Glutamatergic neuron (in vitro differentiated cells): ENCODE measurements around the gene ANOS1. TPM values are rescaled to one million over a fixed set of nuclear protein-coding genes. Genes with fewer than 3 reads are reported as not detected.
"Not testable (repeated sequence)": the region's sequence is repeated elsewhere in the genome, so short reads cannot be mapped to it uniquely, and the experiment has no call there.

Experiments
- DNase-seq: peaks from one replicate; pipeline ENCODE4 v3.0.0; 2022
- H3K27ac Mint-ChIP-seq: one replicate; pipeline ENCODE4 v1.8.0; 2020; ENCODE audit warnings: mild to moderate bottlenecking, mixed read lengths, inconsistent platforms; ENCODE audit not compliant: unreplicated experiment
- H3K27me3 Mint-ChIP-seq: one replicate; pipeline ENCODE4 v1.8.0; 2020; ENCODE audit warnings: mild to moderate bottlenecking, moderate library complexity, mixed read lengths, inconsistent platforms; ENCODE audit not compliant: unreplicated experiment
- H3K36me3 Mint-ChIP-seq: one replicate; pipeline ENCODE4 v1.8.0; 2020; ENCODE audit warnings: mild to moderate bottlenecking, mixed read lengths, inconsistent platforms; ENCODE audit not compliant: unreplicated experiment
- H3K4me1 Mint-ChIP-seq: one replicate; pipeline ENCODE4 v1.8.0; 2020; ENCODE audit warnings: mild to moderate bottlenecking, low read depth, mixed read lengths, inconsistent platforms; ENCODE audit not compliant: unreplicated experiment
- H3K4me3 Mint-ChIP-seq: one replicate; pipeline ENCODE4 v1.8.0; 2020; ENCODE audit warnings: mild to moderate bottlenecking, mixed read lengths, inconsistent platforms; ENCODE audit not compliant: unreplicated experiment
- H3K9me3 Mint-ChIP-seq: one replicate; pipeline ENCODE4 v1.8.0; 2020; ENCODE audit warnings: mild to moderate bottlenecking, moderate library complexity, mixed read lengths, inconsistent platforms; ENCODE audit not compliant: unreplicated experiment
- long read RNA-seq: library from polyadenylated mRNA; unstranded; transcript quantifications from one replicate; pipeline ENCODE4 v2.0.0, GENCODE V29; 2020; ENCODE audit not compliant: unreplicated experiment
- total RNA-seq: library from RNA; stranded (reverse); fragmentation: NEBNext Ultra II Directional; extraction: Animal tissue kit (Norgen Biotek cat#: 25700); gene quantifications from one replicate; pipeline ENCODE4 v1.2.1, GENCODE V29; 2021; ENCODE audit not compliant: unreplicated experiment
- TF ChIP-seq, protein P1 (sequence below): fragments of 200-600 bp; sonication (generic); IDR thresholded peaks from one replicate; pipeline ENCODE4 v1.5.0; 2021; ENCODE audit not compliant: partially characterized antibody, unreplicated experiment

ANOS1 gene, protein sequence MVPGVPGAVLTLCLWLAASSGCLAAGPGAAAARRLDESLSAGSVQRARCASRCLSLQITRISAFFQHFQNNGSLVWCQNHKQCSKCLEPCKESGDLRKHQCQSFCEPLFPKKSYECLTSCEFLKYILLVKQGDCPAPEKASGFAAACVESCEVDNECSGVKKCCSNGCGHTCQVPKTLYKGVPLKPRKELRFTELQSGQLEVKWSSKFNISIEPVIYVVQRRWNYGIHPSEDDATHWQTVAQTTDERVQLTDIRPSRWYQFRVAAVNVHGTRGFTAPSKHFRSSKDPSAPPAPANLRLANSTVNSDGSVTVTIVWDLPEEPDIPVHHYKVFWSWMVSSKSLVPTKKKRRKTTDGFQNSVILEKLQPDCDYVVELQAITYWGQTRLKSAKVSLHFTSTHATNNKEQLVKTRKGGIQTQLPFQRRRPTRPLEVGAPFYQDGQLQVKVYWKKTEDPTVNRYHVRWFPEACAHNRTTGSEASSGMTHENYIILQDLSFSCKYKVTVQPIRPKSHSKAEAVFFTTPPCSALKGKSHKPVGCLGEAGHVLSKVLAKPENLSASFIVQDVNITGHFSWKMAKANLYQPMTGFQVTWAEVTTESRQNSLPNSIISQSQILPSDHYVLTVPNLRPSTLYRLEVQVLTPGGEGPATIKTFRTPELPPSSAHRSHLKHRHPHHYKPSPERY
- total RNA-seq, result 1.0 TPM
- long read RNA-seq, result 0 reads

DNA sequence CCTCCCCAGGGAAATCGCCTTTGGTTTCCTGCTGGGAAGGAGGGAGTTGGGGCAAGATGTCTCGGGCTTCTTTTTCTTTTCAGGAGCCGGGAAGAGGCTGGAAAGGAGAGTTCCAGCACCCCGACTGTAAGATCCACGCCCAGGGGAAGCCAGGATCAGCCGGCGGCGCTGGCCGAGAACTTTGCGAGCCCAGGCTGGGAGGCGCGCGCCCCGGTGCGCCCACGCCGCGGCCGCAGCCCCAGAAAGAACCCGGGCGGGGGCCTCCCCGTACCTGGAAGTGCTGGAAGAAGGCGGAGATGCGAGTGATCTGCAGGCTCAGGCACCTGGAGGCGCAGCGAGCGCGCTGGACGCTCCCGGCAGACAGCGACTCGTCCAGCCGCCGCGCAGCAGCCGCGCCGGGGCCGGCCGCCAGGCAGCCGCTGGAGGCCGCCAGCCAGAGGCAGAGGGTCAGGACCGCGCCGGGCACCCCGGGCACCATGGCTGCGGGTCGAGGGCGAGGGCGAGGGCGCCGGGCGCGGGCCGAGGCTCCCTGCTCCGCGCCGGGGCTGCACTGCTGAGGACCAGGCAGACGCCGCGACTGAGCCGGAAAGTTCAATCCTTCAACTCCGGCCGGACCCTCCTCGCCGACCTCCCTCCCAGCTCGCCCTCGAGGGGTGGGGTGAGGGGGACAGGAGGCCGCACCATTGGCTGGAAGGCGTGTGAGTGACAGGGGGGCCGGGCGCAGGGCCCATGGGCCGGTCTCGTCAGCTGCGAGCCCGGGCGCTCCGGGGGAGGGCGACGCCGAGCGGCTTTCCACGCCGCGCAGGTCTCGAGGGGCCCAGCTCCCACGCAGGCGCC is at the start of gene ANOS1:
Gene ANOS1 (minus strand): TSS at position 579 of the 837 bp plus-strand sequence. CDS start 101 bp downstream, at position 478.
- Mint-ChIP-seq H3K27ac (no peak within 1 kb of the TSS), H3K9me3 (peaks cover 1% of the 10 kb centered on the region), H3K36me3 (no peaks in the 10 kb centered on the region), H3K27me3 (peaks cover 6% of the 10 kb centered on the region), H3K4me1 (no peaks in the 10 kb centered on the region), H3K4me3 (peak within 1 kb of the TSS; percentile 75)
- TF ChIP-seq, protein P1, sequence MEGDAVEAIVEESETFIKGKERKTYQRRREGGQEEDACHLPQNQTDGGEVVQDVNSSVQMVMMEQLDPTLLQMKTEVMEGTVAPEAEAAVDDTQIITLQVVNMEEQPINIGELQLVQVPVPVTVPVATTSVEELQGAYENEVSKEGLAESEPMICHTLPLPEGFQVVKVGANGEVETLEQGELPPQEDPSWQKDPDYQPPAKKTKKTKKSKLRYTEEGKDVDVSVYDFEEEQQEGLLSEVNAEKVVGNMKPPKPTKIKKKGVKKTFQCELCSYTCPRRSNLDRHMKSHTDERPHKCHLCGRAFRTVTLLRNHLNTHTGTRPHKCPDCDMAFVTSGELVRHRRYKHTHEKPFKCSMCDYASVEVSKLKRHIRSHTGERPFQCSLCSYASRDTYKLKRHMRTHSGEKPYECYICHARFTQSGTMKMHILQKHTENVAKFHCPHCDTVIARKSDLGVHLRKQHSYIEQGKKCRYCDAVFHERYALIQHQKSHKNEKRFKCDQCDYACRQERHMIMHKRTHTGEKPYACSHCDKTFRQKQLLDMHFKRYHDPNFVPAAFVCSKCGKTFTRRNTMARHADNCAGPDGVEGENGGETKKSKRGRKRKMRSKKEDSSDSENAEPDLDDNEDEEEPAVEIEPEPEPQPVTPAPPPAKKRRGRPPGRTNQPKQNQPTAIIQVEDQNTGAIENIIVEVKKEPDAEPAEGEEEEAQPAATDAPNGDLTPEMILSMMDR, result no peak
- DNase-seq, result peak; percentile 64

DNA sequence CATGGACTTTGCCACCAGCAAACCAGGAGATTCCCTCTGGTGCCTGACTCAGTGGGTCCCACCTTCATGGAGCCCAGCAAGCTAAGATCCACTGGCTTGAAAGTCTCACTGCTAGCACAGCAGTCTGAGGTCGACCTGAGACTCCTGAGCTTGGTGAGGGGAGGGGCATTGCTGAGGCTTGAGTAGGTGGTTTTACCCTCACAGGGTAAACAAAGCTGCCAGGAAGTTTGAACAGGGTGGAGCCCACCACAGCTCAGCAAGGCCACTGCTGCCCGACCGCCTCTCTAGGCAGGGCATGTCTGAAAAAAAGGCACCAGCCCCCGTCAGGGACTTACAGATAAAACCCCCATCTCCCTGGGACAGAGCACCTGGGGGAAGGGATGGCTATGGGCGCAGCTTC is 41.2 kb upstream of the ANOS1 start:
- TF ChIP-seq, protein P1, result no peak
- no peak for DNase-seq
- Mint-ChIP-seq H3K4me3 (no peak overlapping the region), H3K9me3 (no peaks in the 10 kb centered on the region), H3K27me3 (no peaks in the 10 kb centered on the region), H3K36me3 (no peaks in the 10 kb centered on the region), H3K4me1 (no peaks in the 10 kb centered on the region), H3K27ac (no peak overlapping the region)

DNA sequence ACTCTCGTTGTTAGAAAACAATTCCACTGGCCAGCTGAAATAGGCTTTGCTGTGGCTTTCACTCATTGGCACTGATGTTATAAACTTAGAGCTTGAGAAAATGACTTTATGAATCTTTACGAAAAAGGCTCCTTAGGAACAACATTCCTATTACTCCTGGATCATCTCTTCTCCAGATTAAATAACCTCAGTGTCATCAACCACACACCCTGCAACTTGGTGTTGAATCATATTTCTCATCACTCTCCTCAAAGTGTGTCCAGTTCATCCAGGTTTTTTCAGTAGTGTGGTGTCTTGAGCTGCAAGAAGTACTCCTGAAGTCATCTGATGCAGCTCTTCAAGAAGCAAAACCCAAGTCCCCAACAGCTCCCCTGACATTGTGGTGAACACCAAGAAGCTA is 28.1 kb upstream of the ANOS1 start:
- peaks cover 2% of the 10 kb centered on the region for H3K4me1 Mint-ChIP-seq
- no peak overlapping the region for H3K4me3 Mint-ChIP-seq
- no peaks in the 10 kb centered on the region for H3K9me3 Mint-ChIP-seq
- H3K27ac Mint-ChIP-seq, result no peak overlapping the region
- DNase-seq, result no peak
- no peaks in the 10 kb centered on the region for H3K27me3 Mint-ChIP-seq
- no peaks in the 10 kb centered on the region for H3K36me3 Mint-ChIP-seq
- TF ChIP-seq, protein P1, result no peak

DNA sequence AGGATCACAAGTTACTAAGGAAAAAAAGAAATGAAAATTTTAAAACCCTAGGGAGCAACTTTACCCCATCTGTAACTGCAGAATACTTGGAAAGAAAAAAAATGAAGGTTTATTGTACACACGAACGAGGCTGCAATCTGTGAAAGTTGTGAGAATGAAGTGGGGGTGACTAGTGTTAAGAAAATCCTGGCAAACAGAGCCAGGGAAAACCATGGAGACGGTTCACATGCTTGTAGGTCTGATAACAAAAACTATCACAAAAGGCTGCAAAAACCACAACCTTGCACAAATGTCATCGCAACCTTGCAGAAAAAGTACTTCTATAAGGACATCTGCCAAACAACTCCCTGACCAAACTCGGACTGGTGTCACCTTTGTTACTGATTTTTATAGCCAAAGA is 26.8 kb upstream of the ANOS1 start:
- not testable (repeated sequence) for DNase-seq, H3K27me3 Mint-ChIP-seq, H3K4me1 Mint-ChIP-seq, H3K36me3 Mint-ChIP-seq, H3K4me3 Mint-ChIP-seq, H3K9me3 Mint-ChIP-seq, H3K27ac Mint-ChIP-seq

DNA sequence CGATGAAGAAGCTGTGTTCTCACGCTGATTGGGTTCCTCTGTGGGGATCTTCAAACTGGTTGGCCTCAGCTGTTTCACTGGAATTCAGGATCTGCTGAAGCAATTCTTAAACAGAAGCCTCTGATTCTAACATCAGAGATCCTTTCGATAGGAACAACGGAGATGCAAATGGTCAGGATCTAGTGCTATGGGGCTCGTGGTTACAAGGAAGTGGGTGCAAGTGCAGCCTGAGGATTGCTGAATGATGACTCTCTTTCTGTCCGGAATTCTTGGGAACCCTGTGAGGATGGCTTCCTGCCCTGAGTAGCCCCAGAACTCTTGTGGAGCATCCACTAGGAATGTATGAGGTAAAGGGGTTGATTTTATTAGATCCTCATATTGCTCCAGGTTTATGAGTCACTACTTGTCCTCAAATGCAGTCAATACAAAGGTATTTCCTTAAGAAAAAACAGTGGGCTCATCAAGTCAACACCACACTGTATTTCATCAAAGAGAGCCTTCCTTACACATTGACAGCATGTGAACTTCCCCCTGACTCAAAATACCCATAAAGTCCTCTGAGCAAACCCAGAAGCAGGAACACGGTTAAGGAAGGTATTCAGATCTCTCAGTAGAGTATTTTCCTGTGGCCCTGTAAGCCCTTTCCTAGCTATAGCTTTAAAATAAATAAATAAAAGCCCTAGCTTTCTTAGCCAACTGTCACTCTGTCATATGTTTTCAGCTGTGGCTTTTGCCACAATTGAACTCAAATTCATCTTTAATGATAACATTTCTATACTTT is 25.9 kb upstream of the ANOS1 start:
- H3K27me3 Mint-ChIP-seq, H3K9me3 Mint-ChIP-seq, H3K4me1 Mint-ChIP-seq, H3K27ac Mint-ChIP-seq, H3K36me3 Mint-ChIP-seq, DNase-seq, H3K4me3 Mint-ChIP-seq: not testable (repeated sequence)
